ENCODE data around the gene KMT5B.
A peak's percentile ranks its signal among the peaks of the same experiment; 100 is the strongest.

Gene KMT5B

DNA sequence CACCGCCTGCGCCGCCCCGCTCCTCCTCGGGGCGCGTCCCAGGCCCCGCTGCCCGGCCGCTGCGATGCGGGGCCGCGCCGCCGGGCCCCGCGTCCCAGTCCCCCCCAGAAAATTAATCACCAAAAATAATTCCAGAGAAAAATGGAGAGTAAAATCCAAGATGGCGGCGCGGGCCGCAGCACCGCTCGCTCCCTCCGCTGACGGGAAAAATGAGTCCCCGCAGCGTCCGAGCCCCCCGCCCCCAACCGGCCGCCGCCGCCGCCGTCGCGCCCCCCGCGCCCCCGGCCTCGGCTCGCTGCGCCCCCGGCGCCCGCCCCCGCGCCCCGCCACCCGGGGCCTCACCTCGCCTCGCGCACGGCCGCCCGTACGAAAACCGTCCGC is at the start of gene KMT5B:
Gene KMT5B (minus strand): TSS at position 162 of the 381 bp plus-strand sequence. CDS start 23,220 bp downstream, outside the sequence.
- ChIA-PET POLR2A (interaction anchor here (1.2 kb wide), 1 partner anchor 173 kb away, joined by 3 read pairs; no protein-coding TSS in a partner anchor), CTCF (interaction anchor here (5.7 to 8.3 kb wide), 2 partner anchors 20 to 85 kb away, joined by 84 to 155 read pairs; no protein-coding TSS in a partner anchor)
- DNase-seq (ENCODE audit: low read depth, low spot score) = no peak
- TF ChIP-seq CTCF (IDR thresholded peaks at IDR 0.05; ENCODE audit: insufficient read depth, low read length, missing control alignments) = no peak
- peak within 1 kb of the TSS; percentile 92 for H3K4me3 ChIP-seq (ENCODE audit: low read depth, low read length)

GRCh38 chr11:68262544-68262827 is 49.4 kb upstream of the KMT5B start:
- H3K4me3 ChIP-seq (ENCODE audit: low read depth, low read length) = no peak overlapping the region
- no peak for TF ChIP-seq CTCF (IDR thresholded peaks at IDR 0.05; ENCODE audit: insufficient read depth, low read length, missing control alignments)
- ChIA-PET POLR2A (no interaction called here), CTCF (interaction anchor here (1.1 to 1.5 kb wide), 2 partner anchors 9 to 11 kb away, joined by 3 to 4 read pairs; partner anchors contain the start of gene C11orf24)
- DNase-seq (ENCODE audit: low read depth, low spot score) = no peak

DNA sequence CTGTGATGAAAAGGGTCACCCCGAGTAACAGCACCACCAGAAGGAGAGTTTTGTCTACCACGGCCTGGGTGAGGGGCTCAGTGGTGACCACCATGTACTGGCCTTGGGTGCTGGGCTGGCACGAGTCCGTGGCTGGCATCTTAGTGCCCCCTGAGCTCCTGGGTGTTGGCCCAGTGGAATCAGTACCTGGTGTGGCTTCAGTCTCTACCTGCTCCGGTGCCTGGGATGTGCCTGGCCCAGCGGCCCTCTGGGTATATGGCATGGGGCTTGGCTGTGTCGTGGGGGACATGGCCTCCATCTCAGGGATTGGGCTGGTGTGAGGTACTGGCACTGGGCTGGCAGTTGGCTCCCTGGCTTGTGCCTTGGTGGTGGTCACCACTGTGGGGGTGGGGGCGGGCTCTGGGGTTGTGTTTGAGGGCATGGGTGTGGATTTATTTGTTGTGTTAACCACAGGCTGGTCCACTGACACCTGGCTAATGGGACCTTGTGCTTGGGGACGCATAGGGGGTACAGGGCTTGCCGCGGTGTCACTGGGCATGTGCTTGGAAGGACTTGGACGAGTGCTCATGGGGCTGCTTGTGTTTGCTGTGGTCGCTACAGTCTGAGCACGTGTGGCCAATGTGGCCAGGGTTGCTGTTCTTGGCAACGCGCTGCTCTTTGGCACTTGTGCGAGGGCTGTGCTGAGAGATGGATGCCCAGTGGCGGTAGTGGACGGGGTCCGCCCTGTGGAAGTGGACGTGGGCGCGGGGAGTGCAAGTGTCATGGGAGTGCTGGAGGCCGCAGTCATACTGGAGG is 48.9 kb upstream of the KMT5B start:
- DNase-seq (ENCODE audit: low read depth, low spot score) = no peak
- no peak overlapping the region for H3K4me3 ChIP-seq (ENCODE audit: low read depth, low read length)
- POLR2A ChIA-PET = no interaction called here
- no peak for TF ChIP-seq CTCF (IDR thresholded peaks at IDR 0.05; ENCODE audit: insufficient read depth, low read length, missing control alignments)
- CTCF ChIA-PET = interaction anchor here (1.0 to 1.5 kb wide), 3 partner anchors 9 to 10 kb away, joined by 3 to 4 read pairs (median 3); partner anchors contain the start of gene C11orf24

DNA sequence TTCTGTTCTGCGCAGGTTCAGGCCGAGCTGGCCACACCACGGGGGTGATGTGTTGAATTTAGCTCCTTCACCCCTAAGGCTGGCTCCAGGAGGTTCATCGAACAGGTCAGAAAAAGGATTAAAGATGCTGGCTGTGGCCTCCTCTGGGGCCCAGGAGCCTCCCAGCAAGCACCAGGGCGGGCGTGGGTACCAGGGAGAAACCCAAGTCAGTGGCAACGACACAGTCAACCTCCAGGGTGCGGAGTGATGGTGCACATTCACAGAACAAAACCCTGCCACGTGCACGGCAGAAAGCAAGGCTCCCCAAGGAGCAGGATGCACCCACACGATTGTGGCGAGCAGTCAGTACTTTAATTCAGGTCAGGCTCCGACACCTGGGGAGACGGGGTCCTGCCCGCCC is 47.9 kb upstream of the KMT5B start:
- POLR2A ChIA-PET = no interaction called here
- no peak for TF ChIP-seq CTCF (IDR thresholded peaks at IDR 0.05; ENCODE audit: insufficient read depth, low read length, missing control alignments)

GRCh38 chr11:68260484-68260883 is 47.4 kb upstream of the KMT5B start:
- DNase-seq (ENCODE audit: low read depth, low spot score) = no peak
- TF ChIP-seq CTCF (IDR thresholded peaks at IDR 0.05; ENCODE audit: insufficient read depth, low read length, missing control alignments) = no peak
- ChIA-PET CTCF (interaction anchor here (1.0 to 6.3 kb wide), 5 partner anchors 10 to 186 kb away, joined by 3 to 150 read pairs (median 68); partner anchors contain the start of gene C11orf24), POLR2A (interaction anchor here (4.6 kb wide), 1 partner anchor 10 kb away, joined by 39 read pairs; the partner anchor contains the start of gene C11orf24)
- no peak overlapping the region for H3K4me3 ChIP-seq (ENCODE audit: low read depth, low read length)

More for the DNA sequence above, 47.9 kb upstream of the KMT5B start:
- no peak overlapping the region for H3K4me3 ChIP-seq (ENCODE audit: low read depth, low read length)
- DNase-seq (ENCODE audit: low read depth, low spot score) = no peak
- CTCF ChIA-PET = interaction anchor here (1.0 to 6.3 kb wide), 2 partner anchors 10 to 37 kb away, joined by 3 to 150 read pairs; no protein-coding TSS in a partner anchor
